HG02571 (cell line): Measurements from ENCODE around the gene MED26.

ENCODE experiments used
- ATAC-seq: cut with Tn5 transposase; IDR thresholded peaks from one replicate; pipeline ENCODE4 v1.9.1; 2021; ENCODE audit warnings: mild to moderate bottlenecking, moderate library complexity; ENCODE audit not compliant: unreplicated experiment

MED26 gene

GRCh38 chr19:16614941-16615340, 13.1 kb downstream of the MED26 start:
- no peak for ATAC-seq

- ATAC-seq: no peak
Observed at GRCh38 chr19:16613841-16614240, 14.2 kb downstream of the MED26 start.

GRCh38 chr19:16612636-16613035, 15.4 kb downstream of the MED26 start:
- ATAC-seq: no peak

GRCh38 chr19:16611121-16611520, 16.9 kb downstream of the MED26 start:
- no peak for ATAC-seq

- ATAC-seq: no peak
Observed at GRCh38 chr19:16609511-16610200, 18.3 kb downstream of the MED26 start.

- no peak for ATAC-seq
Observed at GRCh38 chr19:16608290-16608739, 19.7 kb downstream of the MED26 start.

GRCh38 chr19:16607819-16608218, 20.2 kb downstream of the MED26 start:
- no peak for ATAC-seq

- ATAC-seq: no peak
Observed at GRCh38 chr19:16605553-16605994, 22.4 kb downstream of the MED26 start.

- ATAC-seq: no peak
Observed at GRCh38 chr19:16605115-16605514, 22.9 kb downstream of the MED26 start.

- ATAC-seq: no peak
Observed at GRCh38 chr19:16604615-16605014, 23.4 kb downstream of the MED26 start.

- ATAC-seq: no peak
Observed at GRCh38 chr19:16603090-16603489, 24.9 kb downstream of the MED26 start.

GRCh38 chr19:16601378-16602052, 26.5 kb downstream of the MED26 start:
- ATAC-seq: no peak

- no peak for ATAC-seq
Observed at GRCh38 chr19:16600824-16601223, 27.2 kb downstream of the MED26 start.

- no peak for ATAC-seq
Observed at GRCh38 chr19:16599655-16600346, 28.2 kb downstream of the MED26 start.

GRCh38 chr19:16598848-16599247, 29.2 kb downstream of the MED26 start:
- ATAC-seq: no peak

GRCh38 chr19:16596399-16596798, 31.6 kb downstream of the MED26 start:
- no peak for ATAC-seq

GRCh38 chr19:16595097-16595496, 32.9 kb downstream of the MED26 start:
- ATAC-seq: no peak

GRCh38 chr19:16594681-16595091, 33.3 kb downstream of the MED26 start:
- ATAC-seq: no peak

GRCh38 chr19:16594131-16594586, 33.8 kb downstream of the MED26 start:
- no peak for ATAC-seq

GRCh38 chr19:16593181-16593580, 34.8 kb downstream of the MED26 start:
- no peak for ATAC-seq

GRCh38 chr19:16591803-16592556, 36.0 kb downstream of the MED26 start:
- no peak for ATAC-seq
